Measurements from ENCODE around the gene RAD51B.
"Not testable (repeated sequence)": the region's sequence is repeated elsewhere in the genome, so short reads cannot be mapped to it uniquely, and the experiment has no call there.

Gene RAD51B

DNA sequence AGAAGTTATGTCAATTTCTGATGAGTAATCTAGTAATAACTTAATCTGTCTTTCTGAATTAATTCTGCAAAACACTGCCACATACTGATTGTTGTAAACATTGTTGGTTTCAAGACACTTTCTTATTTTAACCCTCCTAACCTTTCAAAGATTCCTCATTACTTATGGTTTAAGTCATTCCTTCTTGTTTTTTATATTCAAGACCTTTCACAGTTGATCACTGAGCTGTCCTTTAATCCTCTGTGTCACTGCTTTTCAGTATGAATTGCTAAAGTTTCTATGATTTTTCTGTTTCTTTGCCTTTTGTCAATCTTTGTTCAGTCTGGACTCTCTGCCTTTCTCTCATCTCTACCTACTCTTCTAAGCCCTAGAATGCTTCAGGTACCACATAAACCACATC, 164.7 kb downstream of the RAD51B start:
- TF ChIP-seq, protein P1, sequence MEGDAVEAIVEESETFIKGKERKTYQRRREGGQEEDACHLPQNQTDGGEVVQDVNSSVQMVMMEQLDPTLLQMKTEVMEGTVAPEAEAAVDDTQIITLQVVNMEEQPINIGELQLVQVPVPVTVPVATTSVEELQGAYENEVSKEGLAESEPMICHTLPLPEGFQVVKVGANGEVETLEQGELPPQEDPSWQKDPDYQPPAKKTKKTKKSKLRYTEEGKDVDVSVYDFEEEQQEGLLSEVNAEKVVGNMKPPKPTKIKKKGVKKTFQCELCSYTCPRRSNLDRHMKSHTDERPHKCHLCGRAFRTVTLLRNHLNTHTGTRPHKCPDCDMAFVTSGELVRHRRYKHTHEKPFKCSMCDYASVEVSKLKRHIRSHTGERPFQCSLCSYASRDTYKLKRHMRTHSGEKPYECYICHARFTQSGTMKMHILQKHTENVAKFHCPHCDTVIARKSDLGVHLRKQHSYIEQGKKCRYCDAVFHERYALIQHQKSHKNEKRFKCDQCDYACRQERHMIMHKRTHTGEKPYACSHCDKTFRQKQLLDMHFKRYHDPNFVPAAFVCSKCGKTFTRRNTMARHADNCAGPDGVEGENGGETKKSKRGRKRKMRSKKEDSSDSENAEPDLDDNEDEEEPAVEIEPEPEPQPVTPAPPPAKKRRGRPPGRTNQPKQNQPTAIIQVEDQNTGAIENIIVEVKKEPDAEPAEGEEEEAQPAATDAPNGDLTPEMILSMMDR (IDR thresholded peaks at IDR 0.05; ENCODE audit: insufficient read depth, low read depth, low read length, missing control alignments): no peak
- H3K4me3 ChIP-seq (ENCODE audit: low read depth, low read length): no peak overlapping the region
- no peak for DNase-seq (ENCODE audit: low read depth)

DNA sequence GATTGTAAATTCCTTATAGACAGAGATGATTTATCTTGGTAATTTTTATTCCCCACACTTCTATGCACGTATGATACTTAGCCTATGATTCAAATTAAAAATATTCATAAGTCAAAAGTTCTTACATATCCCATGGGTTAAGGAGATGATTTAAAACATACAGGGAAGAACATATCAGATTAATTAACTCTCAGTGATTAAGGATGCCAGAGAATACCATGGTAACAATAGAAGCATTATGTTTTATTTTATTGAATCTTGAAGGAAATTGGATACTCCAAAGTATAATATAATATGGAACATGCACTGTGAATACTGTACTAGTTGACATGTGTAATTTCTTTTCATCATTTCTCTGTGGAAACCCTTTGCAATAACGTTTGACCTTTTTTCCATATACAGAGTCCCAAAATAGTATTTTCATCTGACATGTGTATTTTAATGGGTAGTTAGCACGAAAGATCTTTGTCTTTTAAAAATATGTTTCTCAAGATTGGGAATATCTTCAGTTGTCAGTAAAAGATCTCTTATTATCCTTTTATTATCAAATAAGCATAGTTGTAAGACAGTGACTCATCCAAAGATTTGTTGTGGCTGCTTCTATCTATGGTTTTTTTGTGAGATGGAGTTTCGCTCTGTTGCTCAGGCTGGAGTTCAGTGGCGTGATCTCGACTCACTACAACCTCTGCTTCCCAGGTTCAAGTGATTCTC, 166.7 kb downstream of the RAD51B start:
- no peak for DNase-seq (ENCODE audit: low read depth)
- no peak overlapping the region for H3K4me3 ChIP-seq (ENCODE audit: low read depth, low read length)

DNA sequence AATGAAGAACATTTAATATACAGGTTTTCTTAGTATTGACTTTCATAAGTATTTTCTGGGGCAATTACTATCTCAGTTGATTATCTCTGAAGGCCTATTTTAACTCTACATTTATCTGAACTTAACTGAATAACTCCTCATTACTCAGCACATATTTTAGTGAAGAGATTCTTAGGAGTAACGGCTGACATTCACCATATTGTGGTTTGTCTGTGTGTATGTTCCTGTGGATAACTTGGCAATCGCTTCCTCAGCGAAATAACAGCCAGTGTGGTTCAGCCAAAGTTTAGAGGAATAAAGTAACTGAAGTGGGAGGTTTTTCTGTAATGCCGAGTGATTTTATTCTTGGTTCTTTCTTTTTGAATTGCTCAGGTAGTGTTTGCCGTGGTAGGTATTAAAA, 168.0 kb downstream of the RAD51B start:
- no peak overlapping the region for H3K4me3 ChIP-seq (ENCODE audit: low read depth, low read length)
- TF ChIP-seq, protein P1 (IDR thresholded peaks at IDR 0.05; ENCODE audit: insufficient read depth, low read depth, low read length, missing control alignments): no peak
- no peak for DNase-seq (ENCODE audit: low read depth)

More for the DNA sequence above, 166.7 kb downstream of the RAD51B start:
- TF ChIP-seq, protein P1 (IDR thresholded peaks at IDR 0.05; ENCODE audit: insufficient read depth, low read depth, low read length, missing control alignments): no peak

DNA sequence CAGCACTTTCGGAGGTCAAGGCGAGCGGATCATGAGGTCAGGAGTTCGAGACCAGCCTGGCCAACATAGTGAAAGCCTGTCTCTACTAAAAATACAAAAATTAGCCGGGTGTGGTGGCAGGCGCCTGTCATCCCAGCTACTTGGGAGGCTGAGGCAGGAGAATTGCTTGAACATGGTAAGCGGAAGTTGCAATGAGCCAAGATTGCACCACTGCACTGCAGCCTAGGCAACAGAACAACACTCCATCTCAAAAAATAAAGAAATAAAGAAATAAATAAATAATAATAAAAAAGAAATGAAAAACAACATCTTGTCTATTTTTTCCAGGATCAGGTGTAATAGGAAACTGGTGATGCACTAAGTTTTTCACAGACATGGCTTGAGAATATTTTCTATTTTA, 168.6 kb downstream of the RAD51B start:
- not testable (repeated sequence) for DNase-seq (ENCODE audit: low read depth); H3K4me3 ChIP-seq (ENCODE audit: low read depth, low read length)

DNA sequence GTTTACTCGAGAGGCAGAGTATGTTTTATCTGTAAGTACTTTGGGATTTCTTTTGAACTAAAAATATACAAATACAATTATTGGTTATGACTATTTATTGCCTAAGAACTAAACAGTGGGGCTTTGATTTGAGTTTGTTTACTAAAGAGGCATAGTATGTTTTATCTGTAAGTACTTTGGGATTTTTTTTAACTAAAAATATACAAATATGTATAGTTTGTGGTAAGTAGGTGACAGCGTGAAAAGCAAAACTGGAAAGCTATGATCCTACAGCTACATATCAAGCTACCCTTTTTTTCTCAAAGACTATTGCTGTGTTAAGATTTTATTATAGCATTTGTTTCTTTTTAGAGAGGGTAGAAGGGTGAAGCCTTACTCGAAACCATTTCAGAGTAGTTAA, 171.0 kb downstream of the RAD51B start:
- no peak for DNase-seq (ENCODE audit: low read depth)
- TF ChIP-seq, protein P1 (IDR thresholded peaks at IDR 0.05; ENCODE audit: insufficient read depth, low read depth, low read length, missing control alignments): no peak
- H3K4me3 ChIP-seq (ENCODE audit: low read depth, low read length): no peak overlapping the region

DNA sequence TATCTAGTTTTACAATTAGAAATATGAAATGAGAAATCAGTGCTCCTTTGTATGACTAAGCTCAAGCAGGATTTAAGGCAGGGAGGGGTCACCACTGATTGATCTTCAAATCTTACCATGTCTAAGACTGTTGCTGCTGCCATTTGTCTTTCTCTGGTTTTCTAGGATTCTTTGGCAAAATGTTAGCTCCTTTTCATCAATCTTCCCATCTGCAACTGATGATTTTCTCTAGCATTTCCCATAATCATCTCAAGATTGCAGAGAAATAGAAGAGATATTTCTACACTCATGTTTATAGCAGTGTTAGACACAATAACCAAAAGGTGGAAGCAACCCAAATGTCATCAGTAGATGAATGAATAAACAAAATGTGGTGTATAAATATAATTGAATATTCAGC, 175.0 kb downstream of the RAD51B start:
- DNase-seq (ENCODE audit: low read depth): no peak
- TF ChIP-seq, protein P1 (IDR thresholded peaks at IDR 0.05; ENCODE audit: insufficient read depth, low read depth, low read length, missing control alignments): no peak
- H3K4me3 ChIP-seq (ENCODE audit: low read depth, low read length): no peak overlapping the region

DNA sequence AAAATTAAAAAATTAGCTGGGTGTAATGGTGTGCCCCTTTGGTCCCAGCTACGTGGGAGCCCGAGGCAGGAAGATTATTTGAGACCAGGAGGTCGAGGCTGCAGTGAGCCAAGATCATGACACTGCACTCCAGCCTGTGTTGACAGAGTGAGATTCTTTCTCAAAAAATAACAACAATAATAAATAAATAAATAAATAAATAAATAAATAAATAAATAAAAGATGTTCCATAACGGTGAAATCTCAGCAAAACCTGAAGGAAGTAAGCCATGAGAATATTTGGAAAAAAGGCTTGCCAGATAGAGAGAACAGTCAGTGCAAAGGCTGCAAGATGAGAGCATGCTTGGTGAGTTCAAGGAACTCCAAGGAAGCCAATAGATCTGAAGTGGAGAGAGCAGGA, 176.7 kb downstream of the RAD51B start:
- no peak for DNase-seq (ENCODE audit: low read depth)
- no peak overlapping the region for H3K4me3 ChIP-seq (ENCODE audit: low read depth, low read length)
- TF ChIP-seq, protein P1 (IDR thresholded peaks at IDR 0.05; ENCODE audit: insufficient read depth, low read depth, low read length, missing control alignments): no peak

Data from GM12865 (cell line).